Frontal cortex (tissue), 4 donors: ENCODE measurements around the gene FAM107B. TPM values are rescaled to one million over a fixed set of nuclear protein-coding genes. Genes with fewer than 3 reads are reported as not detected.

Experiments
- DNase-seq, 2 donors: peaks; one replicate each; pipeline ENCODE4 v3.0.0; 2012; ENCODE audit warnings: low spot score in 2 of 2
- FAIRE-seq: peaks from 2 replicates; lab custom pipeline; 2012; peaks lifted over from hg19 to GRCh38; lab: Jason Lieb, UNC
- total RNA-seq: library from RNA; depleted of rRNA; stranded (reverse); fragments of >200 nt; gene quantifications from one replicate; pipeline ENCODE4 v1.2.3, GENCODE V29; 2014
- donor health status: control.
- donor health status: control.
- donor health status: control.

FAM107B gene
- total RNA-seq, 1 donor from 2014 or later = 77.9 TPM

DNA sequence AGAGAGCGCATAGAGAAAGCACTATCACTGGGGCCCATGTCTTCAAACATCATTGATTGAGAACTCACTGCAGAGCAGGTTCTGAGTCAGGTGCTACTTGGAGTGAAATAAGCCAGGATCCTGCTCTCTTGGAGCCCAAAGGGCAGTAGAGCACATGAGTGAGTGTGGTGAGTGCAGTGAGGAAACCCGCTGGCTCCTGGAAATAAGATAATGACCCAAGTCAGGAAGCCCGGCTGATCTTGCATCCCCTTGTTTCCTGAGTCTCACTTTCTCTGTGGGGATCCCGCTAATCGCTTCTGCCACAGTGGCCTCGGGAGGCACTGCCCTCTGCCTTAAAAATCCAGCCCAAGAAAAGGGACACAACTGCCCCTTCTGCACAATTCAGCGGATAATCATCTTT, 7.1 kb upstream of the FAM107B start:
- DNase-seq (no peak), FAIRE-seq (no peak)

DNA sequence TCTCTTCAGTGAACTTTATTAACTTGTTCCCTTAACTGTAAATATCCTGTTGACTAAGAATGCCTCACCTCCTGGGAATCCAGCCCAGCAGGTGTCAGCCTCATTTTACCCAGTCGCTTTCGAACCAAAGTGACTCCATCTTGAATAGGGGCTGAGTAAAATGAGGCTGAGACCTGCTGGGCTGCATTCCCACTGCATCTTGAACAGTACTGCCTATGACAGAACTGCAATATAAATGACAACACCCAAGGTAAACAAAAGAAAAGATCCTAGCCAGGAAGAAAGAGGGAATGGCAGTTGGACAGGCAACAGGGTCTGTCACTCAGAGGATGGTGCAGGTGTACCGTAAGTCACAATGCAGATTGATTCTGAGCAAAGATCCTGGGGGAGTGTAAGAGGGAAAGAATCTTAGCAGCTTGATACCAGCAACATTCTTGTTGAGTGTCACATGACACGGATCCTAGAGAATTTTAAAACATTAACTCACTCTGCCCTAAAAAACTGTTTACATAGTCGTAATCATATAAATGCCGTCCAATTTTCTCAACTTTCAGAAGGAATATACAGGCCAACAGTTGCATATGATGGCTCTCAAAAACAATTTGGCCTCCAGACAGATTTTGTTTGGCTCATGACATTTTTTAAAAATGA, 4.4 kb upstream of the FAM107B start:
- DNase-seq (no peak), FAIRE-seq (no peak)

- no peak for FAIRE-seq
These were observed 1.8 kb upstream of the FAM107B start for GRCh38 chr10:14776546-14776945.

DNA sequence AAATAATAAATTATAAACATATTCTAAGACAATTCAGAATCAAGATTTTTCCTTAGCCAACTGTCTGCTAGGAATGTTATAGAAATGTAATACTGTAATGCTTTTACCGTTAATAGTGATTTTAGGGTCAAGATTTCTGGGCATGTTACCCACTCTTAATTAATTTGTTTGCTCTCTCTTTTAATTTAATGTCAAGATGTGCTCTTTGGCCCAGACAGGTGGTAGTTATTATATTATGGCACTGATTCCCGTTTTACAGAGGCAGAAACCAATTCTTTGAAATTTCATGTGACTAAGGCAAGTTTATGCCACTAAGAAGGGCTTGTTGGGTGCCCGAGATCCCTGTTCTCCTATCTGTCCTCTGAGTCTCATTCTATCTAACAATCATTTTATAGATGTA, 959 bp upstream of the FAM107B start:
- FAIRE-seq = no peak
- DNase-seq = no peak

More at GRCh38 chr10:14776546-14776945, 1.8 kb upstream of the FAM107B start:
- DNase-seq = no peak

- FAIRE-seq (no peak), DNase-seq (no peak)
These were observed 500 bp downstream of the FAM107B start for GRCh38 chr10:14774214-14774580.

DNA sequence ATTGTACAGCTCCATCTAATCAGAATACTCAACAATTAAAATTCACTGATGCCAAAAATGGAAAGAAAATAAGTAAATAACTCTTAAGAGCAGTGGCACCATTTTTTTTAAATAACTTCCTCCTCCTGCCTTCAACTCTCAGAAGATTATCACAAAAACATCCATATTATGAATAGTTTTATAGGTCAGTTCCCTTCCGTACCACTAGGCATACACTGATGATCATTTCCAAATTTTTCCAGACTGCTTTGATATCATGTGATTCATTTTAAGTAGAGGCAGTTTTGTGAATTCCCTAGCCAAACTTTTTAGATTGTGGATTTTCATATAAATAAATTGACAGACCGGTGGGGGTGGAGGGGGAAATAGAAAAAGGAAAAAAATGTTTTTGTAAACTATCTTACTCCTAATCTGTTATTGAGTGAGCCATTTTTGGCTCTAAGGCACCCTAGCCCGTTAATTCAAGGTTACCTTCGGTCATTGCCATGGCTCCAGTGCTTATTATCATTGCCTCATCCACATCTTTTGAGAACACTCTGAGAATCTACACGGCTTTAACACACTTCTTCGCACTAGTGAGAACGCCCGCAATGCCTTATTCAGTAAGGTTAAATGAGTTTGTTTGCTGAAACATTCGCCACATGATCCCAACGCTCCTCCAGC, 1.0 kb downstream of the FAM107B start:
- FAIRE-seq = no peak
- no peak for DNase-seq

- no peak for DNase-seq
- FAIRE-seq = no peak
These were observed 2.3 kb downstream of the FAM107B start for GRCh38 chr10:14772399-14772798.

DNA sequence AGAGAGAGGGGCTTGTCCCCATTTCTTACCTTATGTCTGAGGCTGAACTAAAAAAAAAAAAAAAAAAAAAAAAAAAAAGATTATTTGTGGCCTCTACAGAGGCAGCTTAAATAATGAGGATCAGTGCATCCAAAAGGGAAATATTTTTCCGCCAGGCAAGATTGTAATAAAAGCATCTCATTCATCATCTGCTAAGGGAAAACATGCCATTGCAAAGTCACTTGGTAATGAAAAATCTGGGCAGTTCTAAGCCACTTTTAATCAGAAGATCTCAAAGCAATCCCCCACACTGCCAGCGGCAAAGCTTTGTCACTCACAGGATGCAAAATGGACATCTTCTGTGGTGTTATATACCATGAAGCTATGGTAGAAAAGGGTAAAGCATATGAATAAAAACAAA, 3.8 kb downstream of the FAM107B start:
- FAIRE-seq (no peak), DNase-seq (no peak)

DNA sequence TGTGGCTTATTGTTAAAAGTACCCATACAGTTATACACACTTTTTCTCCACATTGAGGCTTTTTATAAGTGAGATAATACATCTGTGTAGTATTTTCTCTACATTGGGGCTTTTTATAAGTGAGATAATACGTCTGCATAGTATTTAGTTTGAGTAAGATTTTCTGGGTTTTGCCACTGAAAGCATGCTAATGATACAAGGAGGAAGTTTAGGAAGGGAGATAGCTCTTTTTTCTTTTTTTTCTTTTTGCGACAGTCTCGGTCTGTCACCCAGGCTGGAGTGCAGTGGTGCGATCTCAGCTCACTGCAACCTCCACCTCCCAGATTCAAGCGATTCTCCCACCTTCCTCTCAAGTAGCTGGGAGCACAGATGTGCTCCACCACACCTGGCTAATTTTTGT, 13.3 kb downstream of the FAM107B start:
- no peak for FAIRE-seq

DNA sequence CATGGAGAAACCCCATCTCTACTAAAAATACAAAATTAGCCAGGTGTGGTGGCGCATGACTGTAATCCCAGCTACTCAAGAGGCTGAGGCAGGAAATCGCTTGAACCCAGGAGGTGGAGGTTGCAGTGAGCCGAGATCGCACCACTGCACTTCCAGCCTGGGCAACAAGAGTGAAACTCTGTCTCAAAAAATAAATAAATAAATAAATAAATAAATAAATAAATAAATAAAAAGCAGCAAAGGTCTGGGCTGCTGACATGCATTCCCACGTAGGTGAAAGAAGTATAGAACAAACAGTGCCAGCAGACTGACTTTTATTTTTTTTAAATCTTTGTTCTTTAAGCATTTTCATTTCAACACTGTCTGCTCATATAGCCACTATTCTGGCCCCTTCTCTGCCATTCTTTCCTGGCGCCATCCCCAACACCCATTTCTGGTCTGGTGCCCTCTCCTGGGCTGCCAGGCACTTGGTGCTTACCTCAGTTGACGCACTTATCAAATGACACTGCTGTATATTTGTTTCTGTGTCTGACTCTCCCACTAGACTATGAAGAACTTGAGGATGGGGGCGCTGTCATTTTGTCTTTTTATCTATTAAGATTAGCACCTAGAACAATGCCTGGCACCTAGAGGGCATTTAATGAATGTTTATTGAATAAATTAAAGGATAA, 15.6 kb downstream of the FAM107B start:
- DNase-seq (no peak), FAIRE-seq (no peak)

More for the DNA sequence above, 13.3 kb downstream of the FAM107B start:
- DNase-seq = no peak

DNA sequence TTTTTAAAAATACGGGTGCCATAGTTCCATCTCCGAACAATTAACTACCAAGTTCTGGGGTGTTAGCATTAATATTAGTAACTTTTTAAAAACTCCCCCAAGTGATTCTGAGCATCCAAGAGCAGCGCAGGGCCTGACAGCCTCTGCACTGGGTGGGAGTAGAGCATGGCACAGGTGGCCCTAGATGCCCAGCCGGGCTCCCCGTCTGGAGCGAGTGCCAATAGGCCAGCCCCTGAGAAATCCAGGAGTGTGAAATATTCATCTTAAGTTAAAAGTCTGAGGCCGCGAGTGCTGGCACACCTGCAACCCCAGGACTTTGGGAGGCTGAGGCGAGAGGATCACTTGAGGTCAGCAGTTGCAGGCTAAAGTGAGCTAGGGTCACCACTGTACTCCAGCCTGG, 16.2 kb downstream of the FAM107B start:
- FAIRE-seq (no peak), DNase-seq (no peak)

DNA sequence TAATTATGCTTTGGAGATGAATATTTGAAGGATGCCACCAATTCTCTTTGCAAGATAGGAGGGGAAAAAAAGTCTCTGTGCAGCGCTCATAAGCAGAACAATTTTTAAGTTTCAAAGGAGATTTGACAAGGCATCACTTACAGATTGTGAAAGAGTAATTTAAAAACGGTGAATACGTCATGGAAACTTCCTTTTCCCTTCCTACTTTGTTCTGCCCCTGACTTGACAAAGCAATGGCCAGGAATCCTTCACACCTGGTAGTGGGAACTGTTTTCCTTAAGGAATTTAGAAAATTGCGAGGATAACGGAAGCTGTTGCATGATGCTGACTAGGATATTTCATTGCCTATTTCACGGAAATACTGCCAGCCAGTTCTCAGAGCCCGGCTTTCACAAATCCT, 16.7 kb downstream of the FAM107B start:
- FAIRE-seq (no peak), DNase-seq (no peak)

DNA sequence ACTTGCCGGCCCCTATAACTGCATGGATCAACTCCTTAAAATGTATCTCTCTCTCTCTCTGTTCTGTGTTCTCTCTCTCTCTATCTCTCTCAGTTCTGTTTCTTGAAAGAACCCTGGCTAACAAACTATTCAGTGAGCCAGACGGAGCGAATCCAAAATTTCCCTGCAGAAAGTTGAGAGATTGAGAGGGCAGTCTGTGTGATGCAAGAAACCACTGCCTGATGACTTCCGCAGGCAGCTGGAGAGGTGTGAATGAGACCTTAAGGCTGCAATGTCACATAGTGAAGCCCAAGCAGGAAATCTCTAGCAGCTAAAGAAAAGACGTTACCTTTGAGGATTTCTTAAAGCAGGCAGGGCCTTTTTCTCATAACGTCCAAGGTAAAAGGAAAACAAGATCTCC, 17.3 kb downstream of the FAM107B start:
- DNase-seq (no peak), FAIRE-seq (no peak)

DNA sequence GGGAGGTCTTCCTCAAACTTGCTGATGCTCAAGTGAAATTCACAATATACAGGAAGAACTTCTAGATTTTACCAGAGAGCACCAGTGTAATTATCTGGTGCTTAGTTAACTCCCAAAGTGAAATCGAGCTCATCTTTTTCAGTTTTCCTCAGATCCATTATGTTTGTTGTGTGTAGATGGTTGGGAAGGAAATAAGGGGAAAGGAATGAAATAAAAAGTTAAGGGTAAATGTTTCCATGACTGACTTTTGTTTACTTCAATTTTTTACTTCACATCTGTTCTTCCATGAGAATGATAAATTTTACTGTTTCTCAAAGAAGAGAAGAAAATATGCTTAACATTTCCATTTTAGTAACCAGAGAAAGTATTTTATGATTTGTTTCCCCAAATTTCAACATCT, 21.3 kb downstream of the FAM107B start:
- DNase-seq (no peak), FAIRE-seq (peak; percentile 15)

GRCh38 chr10:14751921-14752320, 22.8 kb downstream of the FAM107B start:
- DNase-seq (no peak), FAIRE-seq (no peak)

GRCh38 chr10:14751014-14751896, 23.4 kb downstream of the FAM107B start:
- FAIRE-seq (no peak), DNase-seq (no peak)

DNA sequence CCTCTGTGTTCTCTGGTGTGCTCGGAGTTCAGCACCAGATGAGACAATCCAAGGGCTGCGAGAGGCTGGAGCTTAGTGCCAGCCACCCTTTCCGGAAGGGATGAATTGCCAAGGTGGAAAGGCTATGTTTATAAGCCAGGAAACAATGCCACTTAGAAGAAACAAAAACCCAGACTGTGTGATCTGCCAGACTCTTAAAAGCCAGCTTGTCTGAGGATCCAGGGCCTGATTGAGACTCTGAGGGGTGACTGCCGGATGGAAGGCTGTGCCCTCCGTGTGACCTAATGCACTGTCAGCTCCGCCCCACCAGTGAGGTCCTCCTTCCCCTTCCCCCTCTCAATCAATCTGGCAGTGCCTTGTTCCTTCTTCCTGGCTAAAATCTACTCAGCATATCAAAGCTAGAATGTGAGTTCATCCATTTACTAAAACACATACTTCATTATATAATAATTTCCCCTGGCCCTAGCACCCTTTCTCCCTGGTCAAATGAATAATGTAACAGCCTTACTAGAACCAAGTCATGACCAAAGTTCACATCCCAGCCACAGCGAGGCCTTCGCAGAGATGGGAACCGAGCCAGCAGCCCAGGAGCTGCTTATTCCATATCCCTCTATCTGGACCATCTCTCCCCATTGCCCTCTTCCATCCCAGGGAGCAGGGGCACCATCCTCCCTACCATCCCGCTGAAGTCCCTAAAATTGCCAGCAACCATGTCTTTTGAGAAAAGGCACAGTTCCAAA, 25.5 kb downstream of the FAM107B start:
- FAIRE-seq = no peak
- no peak for DNase-seq

- FAIRE-seq (no peak), DNase-seq (no peak)
These were observed 26.3 kb downstream of the FAM107B start for GRCh38 chr10:14748441-14748840.

GRCh38 chr10:14742815-14743214, 31.9 kb downstream of the FAM107B start:
- no peak for FAIRE-seq

GRCh38 chr10:14742382-14742781, 32.3 kb downstream of the FAM107B start:
- FAIRE-seq (no peak), DNase-seq (no peak)

More at GRCh38 chr10:14742815-14743214, 31.9 kb downstream of the FAM107B start:
- no peak for DNase-seq
